Activated naive CD8-positive, alpha-beta T cell treated with anti-CD3 and anti-CD28 coated beads, Interleukin-2, amount 50 U/mL, for 24 hours (primary cell): ENCODE data around the gene MAP3K4.
"Not testable (repeated sequence)": the region's sequence is repeated elsewhere in the genome, so short reads cannot be mapped to it uniquely, and the experiment has no call there.

ENCODE experiments used
- ATAC-seq: fragments of 150-1000 bp; cut with Tn5 transposase; one replicate; pipeline ENCODE4 v1.10.0; 2021
- DNase-seq: peaks from one replicate; pipeline ENCODE4 v3.0.0; 2021
- H3K27ac Mint-ChIP-seq: one replicate; pipeline ENCODE4 v1.8.0; 2021; ENCODE audit warnings: mild to moderate bottlenecking, mixed read lengths
- H3K27me3 Mint-ChIP-seq: one replicate; pipeline ENCODE4 v1.8.0; 2021; ENCODE audit warnings: mixed read lengths
- H3K36me3 Mint-ChIP-seq: one replicate; pipeline ENCODE4 v1.8.0; 2021; ENCODE audit warnings: low read depth, mixed read lengths
- H3K4me1 Mint-ChIP-seq: one replicate; pipeline ENCODE4 v1.8.0; 2021; ENCODE audit warnings: mixed read lengths
- H3K4me3 Mint-ChIP-seq: one replicate; pipeline ENCODE4 v1.8.0; 2021; ENCODE audit warnings: mild to moderate bottlenecking, moderate library complexity, mixed read lengths
- H3K9me3 Mint-ChIP-seq: one replicate; pipeline ENCODE4 v1.8.0; 2021; ENCODE audit warnings: mixed read lengths

Gene MAP3K4

GRCh38 chr6:160962835-160963623 is 28.5 kb upstream of the MAP3K4 start:
- H3K4me1 Mint-ChIP-seq: no peaks in the 10 kb centered on the region
- no peak for DNase-seq
- no peaks in the 10 kb centered on the region for H3K9me3 Mint-ChIP-seq
- peaks cover 2% of the 10 kb centered on the region for H3K27me3 Mint-ChIP-seq
- H3K27ac Mint-ChIP-seq: no peak overlapping the region
- no peak overlapping the region for H3K4me3 Mint-ChIP-seq
- ATAC-seq: no peak
- H3K36me3 Mint-ChIP-seq: no peaks in the 10 kb centered on the region

GRCh38 chr6:160963651-160964050 is 27.9 kb upstream of the MAP3K4 start:
- Mint-ChIP-seq H3K36me3 (no peaks in the 10 kb centered on the region), H3K4me3 (no peak overlapping the region), H3K9me3 (no peaks in the 10 kb centered on the region), H3K27ac (no peak overlapping the region), H3K27me3 (no peaks in the 10 kb centered on the region), H3K4me1 (no peaks in the 10 kb centered on the region)
- ATAC-seq: no peak
- no peak for DNase-seq

GRCh38 chr6:160965893-160966292 is 25.7 kb upstream of the MAP3K4 start:
- no peaks in the 10 kb centered on the region for H3K9me3 Mint-ChIP-seq
- H3K4me1 Mint-ChIP-seq: no peaks in the 10 kb centered on the region
- no peak for ATAC-seq
- no peak overlapping the region for H3K4me3 Mint-ChIP-seq
- DNase-seq: no peak
- no peak overlapping the region for H3K27ac Mint-ChIP-seq
- peaks cover 6% of the 10 kb centered on the region for H3K27me3 Mint-ChIP-seq
- H3K36me3 Mint-ChIP-seq: no peaks in the 10 kb centered on the region

GRCh38 chr6:160966493-160967229 is 24.9 kb upstream of the MAP3K4 start:
- Mint-ChIP-seq H3K27me3 (peaks cover 6% of the 10 kb centered on the region), H3K9me3 (no peaks in the 10 kb centered on the region), H3K4me3 (no peak overlapping the region), H3K27ac (no peak overlapping the region), H3K36me3 (no peaks in the 10 kb centered on the region), H3K4me1 (no peaks in the 10 kb centered on the region)
- ATAC-seq: no peak
- no peak for DNase-seq

- DNase-seq: no peak
- no peaks in the 10 kb centered on the region for H3K4me1 Mint-ChIP-seq
- H3K36me3 Mint-ChIP-seq: no peaks in the 10 kb centered on the region
- no peak overlapping the region for H3K4me3 Mint-ChIP-seq
- H3K27me3 Mint-ChIP-seq: peaks cover 6% of the 10 kb centered on the region
- no peak for ATAC-seq
- H3K27ac Mint-ChIP-seq: no peak overlapping the region
- no peaks in the 10 kb centered on the region for H3K9me3 Mint-ChIP-seq
These were observed 24.2 kb upstream of the MAP3K4 start for GRCh38 chr6:160967351-160967750.

GRCh38 chr6:160967833-160968232 is 23.7 kb upstream of the MAP3K4 start:
- peaks cover 6% of the 10 kb centered on the region for H3K27me3 Mint-ChIP-seq
- no peak overlapping the region for H3K27ac Mint-ChIP-seq
- no peaks in the 10 kb centered on the region for H3K9me3 Mint-ChIP-seq

GRCh38 chr6:160971171-160971570 is 20.4 kb upstream of the MAP3K4 start:
- no peaks in the 10 kb centered on the region for H3K9me3 Mint-ChIP-seq
- no peaks in the 10 kb centered on the region for H3K36me3 Mint-ChIP-seq
- ATAC-seq: no peak
- peaks cover 9% of the 10 kb centered on the region for H3K27me3 Mint-ChIP-seq
- H3K4me3 Mint-ChIP-seq: no peak overlapping the region
- no peaks in the 10 kb centered on the region for H3K4me1 Mint-ChIP-seq
- DNase-seq: no peak
- H3K27ac Mint-ChIP-seq: no peak overlapping the region

More at GRCh38 chr6:160967833-160968232, 23.7 kb upstream of the MAP3K4 start:
- DNase-seq (no peak), ATAC-seq (no peak)
- Mint-ChIP-seq H3K4me3 (no peak overlapping the region), H3K36me3 (no peaks in the 10 kb centered on the region), H3K4me1 (no peaks in the 10 kb centered on the region)

- no peak for ATAC-seq
- DNase-seq: no peak
- no peak overlapping the region for H3K27ac Mint-ChIP-seq
- no peaks in the 10 kb centered on the region for H3K36me3 Mint-ChIP-seq
- H3K4me1 Mint-ChIP-seq: no peaks in the 10 kb centered on the region
- no peaks in the 10 kb centered on the region for H3K9me3 Mint-ChIP-seq
- H3K27me3 Mint-ChIP-seq: peaks cover 9% of the 10 kb centered on the region
- H3K4me3 Mint-ChIP-seq: no peak overlapping the region
These were observed 19.5 kb upstream of the MAP3K4 start for GRCh38 chr6:160972111-160972510.

- DNase-seq, H3K27me3 Mint-ChIP-seq, H3K4me1 Mint-ChIP-seq, H3K4me3 Mint-ChIP-seq, H3K27ac Mint-ChIP-seq, ATAC-seq, H3K36me3 Mint-ChIP-seq, H3K9me3 Mint-ChIP-seq: not testable (repeated sequence)
These were observed 19.0 kb upstream of the MAP3K4 start for GRCh38 chr6:160972594-160972993.

- ATAC-seq: no peak
- H3K36me3 Mint-ChIP-seq: no peaks in the 10 kb centered on the region
- DNase-seq: no peak
These were observed 18.0 kb upstream of the MAP3K4 start for GRCh38 chr6:160973311-160974250.

GRCh38 chr6:160974304-160974771 is 17.2 kb upstream of the MAP3K4 start:
- Mint-ChIP-seq H3K27ac (no peak overlapping the region), H3K9me3 (no peaks in the 10 kb centered on the region), H3K36me3 (no peaks in the 10 kb centered on the region), H3K27me3 (peaks cover 9% of the 10 kb centered on the region), H3K4me3 (no peak overlapping the region), H3K4me1 (no peaks in the 10 kb centered on the region)
- no peak for ATAC-seq
- DNase-seq: no peak

More at GRCh38 chr6:160973311-160974250, 18.0 kb upstream of the MAP3K4 start:
- H3K27ac Mint-ChIP-seq: no peak overlapping the region
- peaks cover 9% of the 10 kb centered on the region for H3K27me3 Mint-ChIP-seq
- no peak overlapping the region for H3K4me3 Mint-ChIP-seq
- H3K4me1 Mint-ChIP-seq: no peaks in the 10 kb centered on the region
- no peaks in the 10 kb centered on the region for H3K9me3 Mint-ChIP-seq

GRCh38 chr6:160975162-160975561 is 16.4 kb upstream of the MAP3K4 start:
- no peaks in the 10 kb centered on the region for H3K36me3 Mint-ChIP-seq
- ATAC-seq (no peak), DNase-seq (no peak)
- peaks cover 9% of the 10 kb centered on the region for H3K27me3 Mint-ChIP-seq
- no peaks in the 10 kb centered on the region for H3K4me1 Mint-ChIP-seq
- no peaks in the 10 kb centered on the region for H3K9me3 Mint-ChIP-seq
- H3K27ac Mint-ChIP-seq: no peak overlapping the region
- no peak overlapping the region for H3K4me3 Mint-ChIP-seq

GRCh38 chr6:160975961-160976360 is 15.6 kb upstream of the MAP3K4 start:
- ATAC-seq, H3K36me3 Mint-ChIP-seq, H3K4me1 Mint-ChIP-seq, H3K9me3 Mint-ChIP-seq, H3K4me3 Mint-ChIP-seq, H3K27me3 Mint-ChIP-seq, H3K27ac Mint-ChIP-seq, DNase-seq: not testable (repeated sequence)

- peaks cover 9% of the 10 kb centered on the region for H3K9me3 Mint-ChIP-seq
- no peak overlapping the region for H3K4me3 Mint-ChIP-seq
- DNase-seq (no peak), ATAC-seq (no peak)
- peaks cover 3% of the 10 kb centered on the region for H3K36me3 Mint-ChIP-seq
- no peak overlapping the region for H3K27ac Mint-ChIP-seq
- no peaks in the 10 kb centered on the region for H3K4me1 Mint-ChIP-seq
- H3K27me3 Mint-ChIP-seq: peaks cover 1% of the 10 kb centered on the region
These were observed 13.2 kb upstream of the MAP3K4 start for GRCh38 chr6:160978141-160978901.
